ENCODE results near the gene CACNA2D2.

DNA sequence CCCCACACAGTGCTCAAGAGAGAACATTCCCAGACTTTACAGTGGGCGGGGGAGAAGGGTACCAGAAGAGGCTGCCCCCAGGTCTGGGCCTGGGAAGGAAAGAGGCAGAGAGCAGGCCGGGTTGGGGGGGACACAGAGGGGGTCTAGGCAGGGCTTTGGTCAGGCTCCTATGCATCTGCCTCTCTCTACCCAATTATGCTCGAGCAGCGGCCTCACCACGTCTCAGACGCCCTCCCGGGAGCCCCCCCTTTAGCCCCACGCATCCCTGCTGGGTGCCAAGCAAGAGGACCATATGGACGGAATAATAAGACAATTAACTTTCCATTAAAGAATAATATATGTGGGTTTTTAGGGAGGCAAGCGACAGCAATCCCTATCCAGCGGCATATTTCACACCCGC is 32.8 kb downstream of the CACNA2D2 start:
- no peak for TF ChIP-seq PHF8 (CRISPR knock-in tag; IDR thresholded peaks at IDR 0.05)
- TF ChIP-seq PITX1 (CRISPR knock-in tag; IDR thresholded peaks at IDR 0.05) = no peak
- no peak for TF ChIP-seq TCF12 (IDR thresholded peaks at IDR 0.05)
- no peak for TF ChIP-seq TCF12 (CRISPR knock-in tag; IDR thresholded peaks at IDR 0.05)
- TF ChIP-seq, protein P1, sequence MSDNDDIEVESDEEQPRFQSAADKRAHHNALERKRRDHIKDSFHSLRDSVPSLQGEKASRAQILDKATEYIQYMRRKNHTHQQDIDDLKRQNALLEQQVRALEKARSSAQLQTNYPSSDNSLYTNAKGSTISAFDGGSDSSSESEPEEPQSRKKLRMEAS (IDR thresholded peaks at IDR 0.05) = no peak
- TF ChIP-seq NCOA2 (CRISPR knock-in tag; IDR thresholded peaks at IDR 0.05) = no peak
- no peak for TF ChIP-seq ZZZ3 (CRISPR knock-in tag; IDR thresholded peaks at IDR 0.05; ENCODE audit: borderline replicate concordance)

Data from HepG2 (cell line).